NOMO-1 (cell line): Measurements from ENCODE around the gene FGD4.

ENCODE experiments used
- DNase-seq, 2 experiments: peaks; one replicate each; lab custom pipeline; 2025; ENCODE audit not compliant: unreplicated experiment in 2 of 2; lab: John Stamatoyannopoulos, UW

FGD4 gene

GRCh38 chr12:32659908-32660440 lies 260.6 kb downstream of the FGD4 start:
- no peak for DNase-seq

- DNase-seq = no peak
Observed at GRCh38 chr12:32661706-32662105, 262.3 kb downstream of the FGD4 start.

GRCh38 chr12:32662665-32663064 lies 263.3 kb downstream of the FGD4 start:
- DNase-seq = no peak

- DNase-seq = no peak
Observed at GRCh38 chr12:32666018-32666417, 266.7 kb downstream of the FGD4 start.

- no peak for DNase-seq
Observed at GRCh38 chr12:32669584-32669983, 270.2 kb downstream of the FGD4 start.

GRCh38 chr12:32671930-32672780 lies 272.8 kb downstream of the FGD4 start:
- peak; percentile 40 to 61 for DNase-seq

GRCh38 chr12:32679091-32679919 lies 279.9 kb downstream of the FGD4 start, which contains the start of gene DNM1L:
Gene DNM1L (plus strand): TSS chr12:32679301. CDS start chr12:32679364, 63 bp downstream.
- peak; percentile 93 to 94 for DNase-seq

- DNase-seq = peak in 1 of 2 experiments; percentile 35
Observed at GRCh38 chr12:32679920-32680237, 280.5 kb downstream of the FGD4 start.

GRCh38 chr12:32680787-32681186 lies 281.4 kb downstream of the FGD4 start:
- peak in 1 of 2 experiments; percentile 24 for DNase-seq

GRCh38 chr12:32681272-32681671 lies 281.9 kb downstream of the FGD4 start:
- DNase-seq = no peak

- no peak for DNase-seq
Observed at GRCh38 chr12:32686340-32686739, 287.0 kb downstream of the FGD4 start.

GRCh38 chr12:32688786-32689185 lies 289.4 kb downstream of the FGD4 start:
- no peak for DNase-seq

- no peak for DNase-seq
Observed at GRCh38 chr12:32690927-32691326, 291.6 kb downstream of the FGD4 start.

GRCh38 chr12:32692358-32692757 lies 293.0 kb downstream of the FGD4 start:
- no peak for DNase-seq

- DNase-seq = no peak
Observed at GRCh38 chr12:32693036-32693435, 293.7 kb downstream of the FGD4 start.
